ENCODE data around the gene ZMIZ1. TPM values are rescaled to one million over a fixed set of nuclear protein-coding genes. Genes with fewer than 3 reads are reported as not detected.

Gene ZMIZ1
- total RNA-seq, 4 donors from 2014 or later = 58.1 to 87.4 (median 74.2) TPM

DNA sequence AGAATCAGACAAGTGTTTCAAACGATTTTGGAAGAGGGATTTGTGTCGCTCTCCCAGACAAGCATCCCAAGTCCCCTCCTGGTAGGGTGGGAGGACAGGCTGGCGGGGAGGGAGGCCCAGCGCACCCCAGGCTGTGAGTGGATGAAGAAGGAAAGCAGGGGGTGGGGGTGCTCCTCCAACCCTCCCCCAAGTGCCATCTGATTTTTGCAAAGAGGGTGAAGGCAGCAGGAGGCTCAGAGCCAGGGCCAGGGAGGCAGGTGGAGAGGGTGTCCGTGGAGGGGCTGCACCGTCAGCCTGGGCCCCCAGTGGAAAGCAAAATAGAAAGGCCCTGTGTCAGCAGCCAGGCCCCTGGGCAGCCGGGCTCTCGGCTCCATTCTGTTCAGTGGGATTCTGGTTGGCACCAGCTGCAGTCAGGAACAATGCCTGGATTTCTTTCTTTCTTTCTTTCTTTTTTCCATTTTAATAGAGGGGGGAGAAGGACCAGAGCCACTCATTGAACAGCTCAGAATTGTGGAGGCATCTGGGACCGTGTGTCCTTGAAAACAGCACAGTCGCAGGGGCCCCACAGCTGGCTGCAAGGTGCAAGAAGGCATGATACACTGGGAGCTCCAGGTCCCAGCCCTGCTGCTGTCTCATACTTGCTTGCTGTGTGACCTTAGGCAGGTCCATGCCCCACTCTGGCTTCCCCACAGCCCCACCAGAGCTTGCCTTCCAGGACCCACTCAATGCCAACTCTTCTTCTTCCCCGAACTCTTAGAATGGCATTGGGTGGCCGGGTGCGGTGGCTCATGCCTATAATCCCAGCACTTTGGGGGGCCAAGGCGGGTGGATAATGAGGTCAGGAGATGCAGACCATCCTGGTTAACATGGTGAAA, 7.1 kb upstream of the ZMIZ1 start:
- TF ChIP-seq, protein P1, sequence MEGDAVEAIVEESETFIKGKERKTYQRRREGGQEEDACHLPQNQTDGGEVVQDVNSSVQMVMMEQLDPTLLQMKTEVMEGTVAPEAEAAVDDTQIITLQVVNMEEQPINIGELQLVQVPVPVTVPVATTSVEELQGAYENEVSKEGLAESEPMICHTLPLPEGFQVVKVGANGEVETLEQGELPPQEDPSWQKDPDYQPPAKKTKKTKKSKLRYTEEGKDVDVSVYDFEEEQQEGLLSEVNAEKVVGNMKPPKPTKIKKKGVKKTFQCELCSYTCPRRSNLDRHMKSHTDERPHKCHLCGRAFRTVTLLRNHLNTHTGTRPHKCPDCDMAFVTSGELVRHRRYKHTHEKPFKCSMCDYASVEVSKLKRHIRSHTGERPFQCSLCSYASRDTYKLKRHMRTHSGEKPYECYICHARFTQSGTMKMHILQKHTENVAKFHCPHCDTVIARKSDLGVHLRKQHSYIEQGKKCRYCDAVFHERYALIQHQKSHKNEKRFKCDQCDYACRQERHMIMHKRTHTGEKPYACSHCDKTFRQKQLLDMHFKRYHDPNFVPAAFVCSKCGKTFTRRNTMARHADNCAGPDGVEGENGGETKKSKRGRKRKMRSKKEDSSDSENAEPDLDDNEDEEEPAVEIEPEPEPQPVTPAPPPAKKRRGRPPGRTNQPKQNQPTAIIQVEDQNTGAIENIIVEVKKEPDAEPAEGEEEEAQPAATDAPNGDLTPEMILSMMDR (IDR thresholded peaks at IDR 0.05) = no peak
- no peak for TF ChIP-seq POLR2A (IDR thresholded peaks at IDR 0.05)
- intact Hi-C loops (cut with DNase I; ENCODE audit: low total_unique reads) = no loop called here
- DNase-seq (ENCODE audit: low spot score in 2 of 2) = peak in 1 of 2 donors; percentile 83
- no peak overlapping the region for H3K4me3 ChIP-seq (ENCODE audit: low read depth, poor library complexity, severe bottlenecking)
- WGBS, 2 donors = 88 to 90% methylated on average over 14 of the region's 14 CpGs

DNA sequence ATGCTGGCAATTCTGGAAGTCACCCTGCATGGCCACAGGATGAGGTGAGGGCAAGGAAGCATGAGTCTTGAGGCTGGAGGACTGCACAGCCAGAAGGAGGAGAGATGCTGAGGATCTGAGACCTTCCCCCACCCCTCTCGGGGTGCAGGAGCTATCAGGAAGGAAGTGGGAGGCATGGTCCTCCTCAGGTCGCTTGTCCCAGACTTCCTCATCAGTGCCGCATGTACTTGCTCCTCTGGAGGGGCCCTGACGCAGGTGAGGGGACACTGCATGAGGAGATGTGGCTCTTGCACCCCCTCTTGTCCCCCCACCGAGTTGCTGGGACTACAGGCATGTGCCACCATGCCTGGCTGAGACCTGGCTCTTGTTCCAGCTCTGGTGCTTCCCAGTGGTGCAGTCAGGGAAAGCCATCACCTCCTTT, 5.7 kb upstream of the ZMIZ1 start:
- 74 to 75% methylated on average over 2 to 5 of the region's 5 CpGs for WGBS, 2 donors
- H3K4me3 ChIP-seq (ENCODE audit: low read depth, poor library complexity, severe bottlenecking) = no peak overlapping the region
- no peak for TF ChIP-seq POLR2A (IDR thresholded peaks at IDR 0.05)
- TF ChIP-seq, protein P1 (IDR thresholded peaks at IDR 0.05) = no peak
- DNase-seq (ENCODE audit: low spot score in 2 of 2) = peak in 1 of 2 donors; percentile 77
- intact Hi-C loops (cut with DNase I; ENCODE audit: low total_unique reads) = no loop called here

DNA sequence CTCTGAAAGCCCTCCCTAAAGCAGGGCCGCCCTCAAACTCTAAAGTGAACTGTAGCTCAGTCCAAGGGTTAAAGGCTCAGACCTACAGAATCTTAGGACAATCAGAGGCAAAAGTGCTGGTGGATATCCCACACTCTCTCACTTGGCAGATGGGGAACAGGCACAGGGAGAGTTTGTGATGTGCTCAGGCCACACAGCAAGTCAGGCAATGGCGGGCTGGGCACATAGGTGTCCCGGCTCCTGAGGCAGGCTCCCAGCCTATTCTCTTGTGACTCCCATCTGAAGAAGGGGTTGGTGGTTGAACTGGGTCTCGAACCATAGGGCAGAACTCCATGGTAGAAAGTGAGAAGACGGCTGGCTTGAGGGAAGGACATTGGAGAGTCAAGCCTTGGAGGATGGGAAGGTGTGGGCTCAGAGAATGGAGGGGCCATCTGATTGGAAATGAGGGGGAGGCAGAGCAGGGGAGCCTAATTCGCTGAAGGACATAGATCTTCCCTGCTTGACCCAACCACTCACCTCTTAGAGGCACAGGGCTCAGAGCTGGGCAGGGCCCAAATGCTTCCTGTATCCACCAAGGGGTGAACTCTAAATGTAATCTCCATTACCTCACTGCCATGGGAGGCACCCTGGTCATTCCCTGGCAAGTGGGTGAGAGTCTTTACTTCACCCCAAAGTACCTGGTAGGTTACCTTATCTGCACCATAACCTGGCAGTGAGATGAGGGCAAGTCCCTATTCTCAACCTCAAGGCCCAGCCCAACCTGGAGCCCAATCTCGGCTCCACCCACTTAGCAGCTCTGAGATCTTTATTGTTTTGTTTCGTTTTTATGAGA, 4.9 kb upstream of the ZMIZ1 start:
- peak in 1 of 2 donors; percentile 68 for DNase-seq (ENCODE audit: low spot score in 2 of 2)
- intact Hi-C loops (cut with DNase I; ENCODE audit: low total_unique reads) = no loop called here
- TF ChIP-seq POLR2A (IDR thresholded peaks at IDR 0.05) = no peak
- TF ChIP-seq, protein P1 (IDR thresholded peaks at IDR 0.05) = no peak
- H3K4me3 ChIP-seq (ENCODE audit: low read depth, poor library complexity, severe bottlenecking) = no peak overlapping the region
- WGBS, 2 donors = 84 to 88% methylated on average over 8 of the region's 8 CpGs

DNA sequence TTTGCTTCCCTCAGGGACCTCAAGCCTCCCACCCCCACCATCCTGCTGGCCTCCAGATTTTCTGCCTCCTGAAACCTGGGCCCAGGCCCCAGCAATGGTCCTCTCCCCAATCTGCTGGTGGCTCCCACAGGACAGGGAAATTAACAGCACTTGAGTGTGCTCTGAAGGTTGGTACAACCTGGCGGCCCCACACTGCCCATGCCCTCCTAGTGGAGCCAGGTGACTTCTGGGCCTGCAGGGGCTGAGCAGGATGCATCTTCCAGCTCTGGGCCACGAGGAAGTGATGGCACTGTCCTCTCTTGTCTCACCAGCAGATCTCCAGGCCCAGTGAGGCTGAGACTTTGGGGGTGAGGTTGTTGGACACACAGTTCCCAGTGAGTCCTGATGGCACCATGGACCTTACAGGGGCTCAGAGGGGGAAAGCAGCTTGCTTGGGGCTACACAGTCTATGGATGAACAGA, 3.6 kb upstream of the ZMIZ1 start:
- WGBS, 2 donors = 79 to 100% methylated on average over 2 of the region's 2 CpGs
- H3K4me3 ChIP-seq (ENCODE audit: low read depth, poor library complexity, severe bottlenecking) = no peak overlapping the region
- intact Hi-C loops (cut with DNase I; ENCODE audit: low total_unique reads) = no loop called here
- TF ChIP-seq, protein P1 (IDR thresholded peaks at IDR 0.05) = no peak
- no peak for TF ChIP-seq POLR2A (IDR thresholded peaks at IDR 0.05)
- peak in 1 of 2 donors; percentile 77 for DNase-seq (ENCODE audit: low spot score in 2 of 2)

DNA sequence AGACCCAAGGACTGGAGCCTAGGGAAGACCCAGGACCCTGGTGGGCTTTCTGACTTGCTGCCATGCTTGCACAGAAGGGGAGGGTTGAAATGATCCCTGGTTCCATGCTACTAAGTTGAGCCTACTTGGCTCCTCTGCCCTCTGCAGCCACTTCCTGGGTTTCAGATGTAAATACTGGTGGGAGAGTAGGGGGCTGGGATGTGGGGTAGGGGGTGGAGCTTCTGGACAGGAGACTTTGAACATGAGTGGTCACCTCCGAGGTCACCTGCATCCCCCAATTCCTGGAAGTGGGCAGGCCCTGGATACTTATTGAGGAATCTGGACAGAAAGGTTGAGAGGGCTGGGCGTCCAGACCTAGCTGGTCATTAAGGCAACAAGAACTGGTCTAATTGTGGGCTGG, 2.9 kb upstream of the ZMIZ1 start:
- no peak overlapping the region for H3K4me3 ChIP-seq (ENCODE audit: low read depth, poor library complexity, severe bottlenecking)
- 93 to 100% methylated on average over 2 of the region's 2 CpGs for WGBS, 2 donors
- no peak for TF ChIP-seq POLR2A (IDR thresholded peaks at IDR 0.05)
- TF ChIP-seq, protein P1 (IDR thresholded peaks at IDR 0.05) = no peak
- no peak for DNase-seq (ENCODE audit: low spot score in 2 of 2)
- intact Hi-C loops (cut with DNase I; ENCODE audit: low total_unique reads) = no loop called here

Data from lower leg skin (tissue), 4 donors.